Endothelial cell of umbilical vein (primary cell): ENCODE data around the gene ZNF516.

Experiments used
- CTCF ChIP-seq, 2 donors: IDR thresholded peaks; 1 replicate in 1 of 2; 2 replicates in 1 of 2; pipeline ENCODE4 v1.5.1; 2011; ENCODE audit warnings: low read length in 2 of 2, mild to moderate bottlenecking in 2 of 2, moderate library complexity in 2 of 2, control low read depth in 1 of 2, inconsistent platforms in 1 of 2, low read depth in 1 of 2; ENCODE audit not compliant: insufficient read depth in 1 of 2; ENCODE audit errors: extremely low read depth in 1 of 2
- EZH2 ChIP-seq: IDR thresholded peaks from 2 replicates; pipeline ENCODE4 v1.6.1; 2012; ENCODE audit warnings: borderline replicate concordance, low read depth, mild to moderate bottlenecking, moderate library complexity, low read length, inconsistent platforms; ENCODE audit not compliant: severe bottlenecking
- FOS ChIP-seq: IDR thresholded peaks from 2 replicates; pipeline ENCODE4 v1.6.1; 2011; ENCODE audit warnings: mild to moderate bottlenecking, low read length, moderate library complexity, borderline replicate concordance; ENCODE audit not compliant: insufficient read depth
- JUN ChIP-seq: IDR thresholded peaks from 2 replicates; pipeline ENCODE4 v1.6.1; 2011; ENCODE audit warnings: borderline replicate concordance, low read depth; ENCODE audit not compliant: insufficient read length, insufficient read depth
- POLR2A ChIP-seq: IDR thresholded peaks from 2 replicates; pipeline ENCODE4 v1.6.1; 2012; ENCODE audit warnings: low read depth, mild to moderate bottlenecking, control low read depth, low read length
- TF ChIP-seq, protein P1 (sequence below): IDR thresholded peaks from 2 replicates; pipeline ENCODE4 v1.6.1; 2011; ENCODE audit not compliant: insufficient read depth, insufficient read length

DNA sequence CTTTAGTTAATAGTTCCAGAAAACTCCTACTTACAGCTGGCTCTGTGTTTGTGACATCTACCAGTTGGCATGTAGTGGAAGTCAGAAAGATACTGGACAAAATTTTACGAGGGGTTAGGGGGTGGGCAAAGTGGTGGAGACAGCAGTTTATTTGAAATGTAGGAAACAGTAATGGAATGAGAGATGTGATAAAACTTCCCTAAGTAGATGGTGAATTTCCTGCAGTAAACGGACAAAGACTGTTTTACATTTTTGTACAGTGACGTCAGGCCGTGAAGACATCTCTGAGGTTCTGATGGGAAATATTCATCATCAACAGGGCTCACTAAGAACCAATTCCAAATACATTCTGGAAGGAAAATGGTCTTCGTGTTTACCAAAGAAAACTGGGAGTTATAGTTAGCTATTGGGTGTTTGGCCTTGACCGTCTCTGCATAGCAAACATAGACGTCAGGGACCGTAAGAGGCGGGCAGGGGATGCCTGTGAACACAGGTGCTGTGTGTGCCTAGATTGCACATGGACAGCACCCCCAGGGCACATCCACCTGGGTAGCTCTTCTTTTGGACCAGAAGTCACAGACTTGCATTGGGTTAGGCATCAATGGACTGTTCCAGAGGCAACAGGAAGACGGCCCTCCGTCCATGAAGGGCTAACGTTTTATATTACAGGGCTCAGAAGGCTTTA, 131.5 kb downstream of the ZNF516 start:
- TF ChIP-seq POLR2A (no peak), CTCF (IDR thresholded peaks at IDR 0.05; ENCODE audit: extremely low read depth in 1 of 2, insufficient read depth in 1 of 2, low read depth in 1 of 2, low read length in 2 of 2) (no peak), EZH2 (no peak), FOS (no peak), JUN (no peak)
- TF ChIP-seq, protein P1, sequence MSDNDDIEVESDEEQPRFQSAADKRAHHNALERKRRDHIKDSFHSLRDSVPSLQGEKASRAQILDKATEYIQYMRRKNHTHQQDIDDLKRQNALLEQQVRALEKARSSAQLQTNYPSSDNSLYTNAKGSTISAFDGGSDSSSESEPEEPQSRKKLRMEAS = no peak
